ENCODE measurements around the gene SERPINA12. TPM values are rescaled to one million over a fixed set of nuclear protein-coding genes. Genes with fewer than 3 reads are reported as not detected.

The SERPINA12 gene
- total and polyA plus RNA-seq, 2 of the 13 experiments (the other 11 are each of a cell fraction or from before 2014, with no cell fraction given), result 0.08 TPM; not detected in 1

GRCh38 chr14:94458558-94459205 is 50.6 kb downstream of the SERPINA12 start:
- in situ Hi-C loops (cut with HindIII; ENCODE audit: extremely low pct_ligation_motif_present, low pct_unique_long_range_greater_than_20kb), result no loop called here
- BruUV-seq (replicated peaks), result no TSS peak
- DNase-seq (ENCODE audit: low spot score), result no peak
- Histone ChIP-seq H3K4me3 (replicated peaks in 1 of 3; ENCODE audit: insufficient read depth in 1 of 3, low read depth in 2 of 3, low read length in 3 of 3) (no peak overlapping the region), H3K79me2 (ENCODE audit: insufficient read depth, low read length) (no peaks in the 10 kb centered on the region), H3K4me2 (ENCODE audit: low read depth, low read length) (no peak overlapping the region), H3K36me3 (replicated peaks in 1 of 2; ENCODE audit: control insufficient read depth in 1 of 2, insufficient read depth in 2 of 2, low read length in 2 of 2) (no peaks in the 10 kb centered on the region), H4K20me1 (ENCODE audit: insufficient read depth, low read length) (no peaks in the 10 kb centered on the region), H2AFZ (ENCODE audit: low read length) (no peak overlapping the region), H3K9ac (ENCODE audit: insufficient read depth, low read depth, low read length) (no peak overlapping the region), H3K27me3 (ENCODE audit: control insufficient read depth in 1 of 2, insufficient read depth in 2 of 2, low read length in 2 of 2) (no peaks in the 10 kb centered on the region), H3K27ac (ENCODE audit: extremely low read length, insufficient read depth, low read length) (peak overlapping the region; percentile 27), H3K4me1 (ENCODE audit: insufficient read depth, low read length) (peaks cover 95% of the 10 kb centered on the region), H3K9me3 (ENCODE audit: low read length) (no peaks in the 10 kb centered on the region)
- FAIRE-seq, result no peak
- WGBS (ENCODE audit: low lambda C conversion rate), result 50% methylated on average over 2 of the region's 2 CpGs
- CTCF ChIA-PET (ENCODE audit: low intra/inter-chr PET ratio, low total read pairs), result no interaction called here
- POLR2A ChIA-PET, result no interaction called here
- TF ChIP-seq ZNF687 (CRISPR knock-in tag; IDR thresholded peaks at IDR 0.05), result peak; percentile 42; the same call in 1 of the 2 replicates
- TF ChIP-seq SPEN (CRISPR knock-in tag; IDR thresholded peaks at IDR 0.05; ENCODE audit: low read depth), result no peak
- intact Hi-C loops (cut with micrococcal nuclease; ENCODE audit: unreplicated experiment), result no loop called here
- ATAC-seq, result no peak

- H3K36me3 ChIP-seq (replicated peaks in 1 of 2; ENCODE audit: control insufficient read depth in 1 of 2, insufficient read depth in 2 of 2, low read length in 2 of 2), result no peaks in the 10 kb centered on the region
- H3K27ac ChIP-seq (ENCODE audit: extremely low read length, insufficient read depth, low read length), result no peak overlapping the region
- H2AFZ ChIP-seq (ENCODE audit: low read length), result no peak overlapping the region
- H3K4me2 ChIP-seq (ENCODE audit: low read depth, low read length), result no peak overlapping the region
- intact Hi-C loops (cut with micrococcal nuclease; ENCODE audit: unreplicated experiment) (no loop called here), in situ Hi-C loops (cut with HindIII; ENCODE audit: extremely low pct_ligation_motif_present, low pct_unique_long_range_greater_than_20kb) (no loop called here)
- FAIRE-seq, result no peak
- H3K79me2 ChIP-seq (ENCODE audit: insufficient read depth, low read length), result no peaks in the 10 kb centered on the region
- DNase-seq (ENCODE audit: low spot score), result no peak
- peaks cover 95% of the 10 kb centered on the region for H3K4me1 ChIP-seq (ENCODE audit: insufficient read depth, low read length)
- H3K27me3 ChIP-seq (ENCODE audit: control insufficient read depth in 1 of 2, insufficient read depth in 2 of 2, low read length in 2 of 2), result no peaks in the 10 kb centered on the region
- no peak overlapping the region for H3K9ac ChIP-seq (ENCODE audit: insufficient read depth, low read depth, low read length)
- ChIA-PET POLR2A (no interaction called here), CTCF (ENCODE audit: low intra/inter-chr PET ratio, low total read pairs) (no interaction called here)
- WGBS (ENCODE audit: low lambda C conversion rate), result 100% methylated on average over 1 of the region's 1 CpG
- H3K4me3 ChIP-seq (replicated peaks in 1 of 3; ENCODE audit: insufficient read depth in 1 of 3, low read depth in 2 of 3, low read length in 3 of 3), result no peak overlapping the region
- ATAC-seq, result no peak
- no peaks in the 10 kb centered on the region for H4K20me1 ChIP-seq (ENCODE audit: insufficient read depth, low read length)
- H3K9me3 ChIP-seq (ENCODE audit: low read length), result no peaks in the 10 kb centered on the region
- no TSS peak for BruUV-seq (replicated peaks)
- TF ChIP-seq ZBTB20 (CRISPR knock-in tag; IDR thresholded peaks at IDR 0.05; ENCODE audit: borderline replicate concordance, low read depth), result no peak
- TF ChIP-seq GABPB1 (CRISPR knock-in tag; IDR thresholded peaks at IDR 0.05), result no peak
- no peak for TF ChIP-seq ZSCAN12 (CRISPR knock-in tag; IDR thresholded peaks at IDR 0.05)
- TF ChIP-seq E2F5 (CRISPR knock-in tag; conservative IDR thresholded peaks at IDR 0.05), result no peak
- TF ChIP-seq IKZF5 (CRISPR knock-in tag; IDR thresholded peaks at IDR 0.05), result no peak
- TF ChIP-seq ZNF451 (CRISPR knock-in tag; IDR thresholded peaks at IDR 0.05), result no peak
- no peak for TF ChIP-seq HNRNPLL (IDR thresholded peaks at IDR 0.05; ENCODE audit: low read depth, low read length, poor library complexity, severe bottlenecking)
- no peak for TF ChIP-seq ZNF768 (CRISPR knock-in tag; IDR thresholded peaks at IDR 0.05)
- TF ChIP-seq MBD4 (IDR thresholded peaks at IDR 0.05; ENCODE audit: borderline replicate concordance, low read length), result no peak
- no peak for TF ChIP-seq SPEN (CRISPR knock-in tag; IDR thresholded peaks at IDR 0.05; ENCODE audit: low read depth)
Observed at GRCh38 chr14:94458096-94458495, 51.2 kb downstream of the SERPINA12 start.

All from HepG2 (cell line).